Measurements from ENCODE around the gene SERPINE2.

The SERPINE2 gene

DNA sequence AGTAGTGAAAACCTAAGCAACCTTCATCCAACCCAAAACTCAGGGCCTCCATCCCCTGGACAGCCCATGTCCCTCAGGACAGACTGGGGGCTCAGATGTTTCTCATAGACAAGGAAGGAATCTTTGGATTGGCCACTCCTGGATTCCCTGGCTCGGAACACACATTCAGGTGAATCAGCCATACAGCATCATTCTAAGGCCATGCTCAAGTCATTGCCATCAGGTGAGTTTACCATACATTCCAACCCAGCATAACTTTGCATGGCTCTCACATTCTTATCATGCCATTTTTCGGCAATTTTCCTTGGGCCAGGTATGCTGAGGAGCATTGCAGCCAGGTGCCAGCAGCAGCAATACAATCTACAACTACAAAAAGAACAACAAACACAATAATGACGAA is 34.6 kb upstream of the SERPINE2 start:
- no peak overlapping the region for H3K9ac ChIP-seq
- no peak overlapping the region for H3K27ac ChIP-seq
- no peak overlapping the region for H2AFZ ChIP-seq
- no peak overlapping the region for H3K4me3 ChIP-seq (ENCODE audit: low read depth, low read length)
- no peaks in the 10 kb centered on the region for H3K27me3 ChIP-seq (ENCODE audit: control insufficient read depth, insufficient read depth, low read length)
- no peaks in the 10 kb centered on the region for H3K9me3 ChIP-seq (ENCODE audit: control insufficient read depth, low read length)
- no peaks in the 10 kb centered on the region for H3K36me3 ChIP-seq (ENCODE audit: control insufficient read depth, insufficient read depth, low read length)
- no peaks in the 10 kb centered on the region for H3K4me1 ChIP-seq
- H3K79me2 ChIP-seq = no peaks in the 10 kb centered on the region
- TF ChIP-seq, protein P1, sequence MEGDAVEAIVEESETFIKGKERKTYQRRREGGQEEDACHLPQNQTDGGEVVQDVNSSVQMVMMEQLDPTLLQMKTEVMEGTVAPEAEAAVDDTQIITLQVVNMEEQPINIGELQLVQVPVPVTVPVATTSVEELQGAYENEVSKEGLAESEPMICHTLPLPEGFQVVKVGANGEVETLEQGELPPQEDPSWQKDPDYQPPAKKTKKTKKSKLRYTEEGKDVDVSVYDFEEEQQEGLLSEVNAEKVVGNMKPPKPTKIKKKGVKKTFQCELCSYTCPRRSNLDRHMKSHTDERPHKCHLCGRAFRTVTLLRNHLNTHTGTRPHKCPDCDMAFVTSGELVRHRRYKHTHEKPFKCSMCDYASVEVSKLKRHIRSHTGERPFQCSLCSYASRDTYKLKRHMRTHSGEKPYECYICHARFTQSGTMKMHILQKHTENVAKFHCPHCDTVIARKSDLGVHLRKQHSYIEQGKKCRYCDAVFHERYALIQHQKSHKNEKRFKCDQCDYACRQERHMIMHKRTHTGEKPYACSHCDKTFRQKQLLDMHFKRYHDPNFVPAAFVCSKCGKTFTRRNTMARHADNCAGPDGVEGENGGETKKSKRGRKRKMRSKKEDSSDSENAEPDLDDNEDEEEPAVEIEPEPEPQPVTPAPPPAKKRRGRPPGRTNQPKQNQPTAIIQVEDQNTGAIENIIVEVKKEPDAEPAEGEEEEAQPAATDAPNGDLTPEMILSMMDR (IDR thresholded peaks at IDR 0.05) = no peak
- no peak overlapping the region for H3K4me2 ChIP-seq (ENCODE audit: low read length)

DNA sequence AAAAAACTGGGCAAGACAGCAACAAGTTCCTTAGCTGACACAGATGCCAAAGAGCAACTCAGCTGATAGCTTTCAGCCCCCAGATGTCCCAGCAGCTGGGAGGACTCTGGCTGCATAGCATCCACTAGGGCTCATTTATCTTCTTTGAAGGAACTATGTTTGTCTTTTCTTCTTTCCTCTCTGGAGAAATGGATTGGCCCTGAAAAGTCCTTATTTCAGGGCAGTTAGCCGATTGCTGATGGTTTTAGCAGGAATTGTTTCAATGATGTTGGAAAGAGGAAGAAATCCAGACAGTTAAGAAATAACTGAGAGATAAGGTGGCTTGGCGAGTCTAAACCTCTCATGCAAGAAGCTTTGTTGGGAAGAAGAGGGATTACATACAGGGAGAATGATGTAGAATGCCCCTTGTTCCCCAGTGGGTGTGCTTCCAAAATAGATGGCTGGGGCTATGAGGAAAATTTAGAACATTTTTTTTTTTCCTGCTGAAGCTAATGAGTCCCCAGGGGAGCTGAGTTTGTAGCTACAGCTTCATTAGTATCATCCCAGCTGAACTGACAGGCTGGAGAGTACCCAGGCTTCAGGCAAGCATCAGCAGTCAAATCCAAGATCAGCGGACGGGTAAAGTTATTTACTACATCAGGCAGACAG is 33.6 kb upstream of the SERPINE2 start:
- Histone ChIP-seq H3K4me3 (ENCODE audit: low read depth, low read length) (no peak overlapping the region), H3K9ac (no peak overlapping the region), H3K27ac (no peak overlapping the region), H3K36me3 (ENCODE audit: control insufficient read depth, insufficient read depth, low read length) (no peaks in the 10 kb centered on the region), H3K27me3 (ENCODE audit: control insufficient read depth, insufficient read depth, low read length) (no peaks in the 10 kb centered on the region), H3K79me2 (no peaks in the 10 kb centered on the region), H3K4me1 (no peaks in the 10 kb centered on the region), H3K4me2 (ENCODE audit: low read length) (no peak overlapping the region), H3K9me3 (ENCODE audit: control insufficient read depth, low read length) (no peaks in the 10 kb centered on the region), H2AFZ (no peak overlapping the region)
- TF ChIP-seq, protein P1 (IDR thresholded peaks at IDR 0.05) = no peak

- H2AFZ ChIP-seq = no peak overlapping the region
- no peak overlapping the region for H3K27ac ChIP-seq
- no peak overlapping the region for H3K4me3 ChIP-seq (ENCODE audit: low read depth, low read length)
- H3K4me1 ChIP-seq = no peaks in the 10 kb centered on the region
- no peaks in the 10 kb centered on the region for H3K36me3 ChIP-seq (ENCODE audit: control insufficient read depth, insufficient read depth, low read length)
- H3K79me2 ChIP-seq = no peaks in the 10 kb centered on the region
- TF ChIP-seq, protein P1 (IDR thresholded peaks at IDR 0.05) = no peak
- H3K4me2 ChIP-seq (ENCODE audit: low read length) = no peak overlapping the region
- H3K9me3 ChIP-seq (ENCODE audit: control insufficient read depth, low read length) = no peaks in the 10 kb centered on the region
- H3K27me3 ChIP-seq (ENCODE audit: control insufficient read depth, insufficient read depth, low read length) = no peaks in the 10 kb centered on the region
- no peak overlapping the region for H3K9ac ChIP-seq
Measured at GRCh38 chr2:224069172-224069571, 30.1 kb upstream of the SERPINE2 start.

DNA sequence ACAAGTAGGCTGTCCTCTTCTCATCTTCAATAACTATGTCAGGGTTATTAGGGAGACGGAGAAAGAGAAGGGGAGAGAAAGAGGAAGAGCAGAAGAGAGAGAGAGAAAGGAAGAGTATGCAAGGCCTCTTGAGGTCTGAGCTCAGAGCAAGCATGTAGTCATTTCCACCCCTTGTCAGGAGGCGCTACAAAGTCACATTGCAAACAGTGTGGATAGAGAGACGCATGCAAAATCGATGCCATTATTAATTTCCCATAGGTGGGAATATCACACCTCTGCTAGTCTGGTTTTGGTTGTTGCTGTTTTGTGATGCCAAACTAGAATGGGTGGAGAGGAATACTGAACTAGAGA is 24.2 kb upstream of the SERPINE2 start:
- H3K79me2 ChIP-seq = no peaks in the 10 kb centered on the region
- no peaks in the 10 kb centered on the region for H3K27me3 ChIP-seq (ENCODE audit: control insufficient read depth, insufficient read depth, low read length)
- no peak overlapping the region for H3K9ac ChIP-seq
- H3K36me3 ChIP-seq (ENCODE audit: control insufficient read depth, insufficient read depth, low read length) = no peaks in the 10 kb centered on the region
- TF ChIP-seq, protein P1 (IDR thresholded peaks at IDR 0.05) = no peak
- H3K27ac ChIP-seq = no peak overlapping the region
- H3K9me3 ChIP-seq (ENCODE audit: control insufficient read depth, low read length) = no peaks in the 10 kb centered on the region
- no peaks in the 10 kb centered on the region for H3K4me1 ChIP-seq
- H3K4me2 ChIP-seq (ENCODE audit: low read length) = no peak overlapping the region
- H3K4me3 ChIP-seq (ENCODE audit: low read depth, low read length) = no peak overlapping the region
- no peak overlapping the region for H2AFZ ChIP-seq
